Peyer's patch (tissue), 4 donors: ENCODE data around the gene MCOLN1. TPM values are rescaled to one million over a fixed set of nuclear protein-coding genes. Genes with fewer than 3 reads are reported as not detected.

ENCODE experiments used
- DNase-seq, 3 donors: peaks; one replicate each; pipeline ENCODE4 v3.0.0-alpha.2; 2017 to 2019
- H3K27ac ChIP-seq, 4 donors: fragments of 200-600 bp; sonication (generic); one replicate each; pipeline ENCODE4 v1.5.1; 2016 to 2019
- H3K27me3 ChIP-seq, 2 donors: fragments of 200-600 bp; sonication (generic); one replicate each; pipeline ENCODE4 v1.5.1; 2019
- H3K36me3 ChIP-seq, 3 donors: fragments of 200-600 bp; sonication (generic); one replicate each; pipeline ENCODE4 v1.5.1; 2016 to 2019
- H3K4me1 ChIP-seq, 4 donors: fragments of 200-600 bp; sonication (generic); one replicate each; pipeline ENCODE4 v1.5.1; 2016 to 2019
- H3K4me3 ChIP-seq, 4 donors: fragments of 200-600 bp; sonication (generic); 1 replicate in 3 of 4; 2 replicates in 1 of 4; pipeline ENCODE4 v1.5.1; 2016 to 2019; ENCODE audit warnings: mild to moderate bottlenecking in 1 of 4
- H3K9me3 ChIP-seq, 4 donors: fragments of 200-600 bp; sonication (generic); one replicate each; pipeline ENCODE4 v1.5.1; 2016 to 2019; ENCODE audit warnings: mild to moderate bottlenecking in 1 of 4
- CTCF ChIP-seq, 6 experiments: fragments of 450-650 bp in 4 of 6; fragments of 200-600 bp in 2 of 6; sonication (generic) in 1 of 6; IDR thresholded peaks; one replicate each; pipeline ENCODE4 v1.5.1; 2017 to 2019; ENCODE audit warnings: antibody characterized with exemption in 6 of 6, mild to moderate bottlenecking in 3 of 6, moderate library complexity in 1 of 6
- POLR2A ChIP-seq, 2 donors: fragments of 450-650 bp; IDR thresholded peaks; one replicate each; pipeline ENCODE4 v1.5.1; 2017; ENCODE audit warnings: antibody characterized with exemption in 2 of 2, mild to moderate bottlenecking in 2 of 2, moderate library complexity in 2 of 2
- total RNA-seq, 4 donors: library from RNA; depleted of rRNA; stranded (reverse); fragments of >200 nt; gene quantifications; one replicate each; pipeline ENCODE4 v1.1.0, GENCODE V29; 2016

The MCOLN1 gene
- total RNA-seq, 4 donors from 2014 or later: 18.0 to 37.1 (median 21.9) TPM

GRCh38 chr19:7539827-7540425 is 17.5 kb downstream of the MCOLN1 start:
- H3K4me1 ChIP-seq: peaks cover 3 to 7% (median 6%) of the 10 kb centered on the region in 4 donors
- H3K9me3 ChIP-seq: no peaks in the 10 kb centered on the region
- TF ChIP-seq CTCF (IDR thresholded peaks at IDR 0.05) (no peak), POLR2A (IDR thresholded peaks at IDR 0.05) (no peak)
- no peaks in the 10 kb centered on the region for H3K27me3 ChIP-seq
- peaks cover 0 to 70% (median 0%) of the 10 kb centered on the region in 3 donors for H3K36me3 ChIP-seq
- H3K4me3 ChIP-seq: no peak overlapping the region
- H3K27ac ChIP-seq: no peak overlapping the region
- no peak for DNase-seq

- H3K4me3 ChIP-seq: no peak overlapping the region
- peaks cover 0 to 70% (median 0%) of the 10 kb centered on the region in 3 donors for H3K36me3 ChIP-seq
- DNase-seq: no peak
- H3K27ac ChIP-seq: no peak overlapping the region
- no peak for TF ChIP-seq CTCF (IDR thresholded peaks at IDR 0.05)
- no peak for TF ChIP-seq POLR2A (IDR thresholded peaks at IDR 0.05)
- H3K9me3 ChIP-seq: no peaks in the 10 kb centered on the region
- H3K27me3 ChIP-seq: no peaks in the 10 kb centered on the region
- H3K4me1 ChIP-seq: peaks cover 3 to 12% (median 6%) of the 10 kb centered on the region in 4 donors
Measured at GRCh38 chr19:7540761-7541474, 18.5 kb downstream of the MCOLN1 start.

DNA sequence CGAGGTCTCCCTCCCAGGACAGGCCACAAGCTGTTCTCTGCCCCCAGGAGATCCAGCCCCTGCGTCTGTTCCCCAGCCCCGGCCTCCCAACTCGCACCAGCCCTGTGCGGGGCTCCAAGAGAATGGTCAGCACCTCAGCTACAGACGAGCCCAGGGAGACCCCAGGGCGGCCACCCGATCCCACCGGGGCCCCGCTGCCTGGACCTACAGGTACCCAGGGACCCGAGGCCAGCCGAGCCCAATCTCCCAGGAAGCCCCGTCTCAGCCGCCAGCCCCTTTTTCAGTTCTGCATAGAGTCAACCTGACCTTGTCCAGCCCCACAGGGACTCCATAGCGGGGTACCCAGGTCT is 19.0 kb downstream of the MCOLN1 start:
- H3K27me3 ChIP-seq: no peaks in the 10 kb centered on the region
- no peak overlapping the region for H3K27ac ChIP-seq
- no peak for TF ChIP-seq CTCF (IDR thresholded peaks at IDR 0.05)
- TF ChIP-seq POLR2A (IDR thresholded peaks at IDR 0.05): no peak
- DNase-seq: no peak
- peaks cover 0 to 70% (median 0%) of the 10 kb centered on the region in 3 donors for H3K36me3 ChIP-seq
- H3K4me1 ChIP-seq: peaks cover under 1 to 6% (median 1%) of the 10 kb centered on the region in 4 donors
- H3K4me3 ChIP-seq: no peak overlapping the region
- no peaks in the 10 kb centered on the region for H3K9me3 ChIP-seq

DNA sequence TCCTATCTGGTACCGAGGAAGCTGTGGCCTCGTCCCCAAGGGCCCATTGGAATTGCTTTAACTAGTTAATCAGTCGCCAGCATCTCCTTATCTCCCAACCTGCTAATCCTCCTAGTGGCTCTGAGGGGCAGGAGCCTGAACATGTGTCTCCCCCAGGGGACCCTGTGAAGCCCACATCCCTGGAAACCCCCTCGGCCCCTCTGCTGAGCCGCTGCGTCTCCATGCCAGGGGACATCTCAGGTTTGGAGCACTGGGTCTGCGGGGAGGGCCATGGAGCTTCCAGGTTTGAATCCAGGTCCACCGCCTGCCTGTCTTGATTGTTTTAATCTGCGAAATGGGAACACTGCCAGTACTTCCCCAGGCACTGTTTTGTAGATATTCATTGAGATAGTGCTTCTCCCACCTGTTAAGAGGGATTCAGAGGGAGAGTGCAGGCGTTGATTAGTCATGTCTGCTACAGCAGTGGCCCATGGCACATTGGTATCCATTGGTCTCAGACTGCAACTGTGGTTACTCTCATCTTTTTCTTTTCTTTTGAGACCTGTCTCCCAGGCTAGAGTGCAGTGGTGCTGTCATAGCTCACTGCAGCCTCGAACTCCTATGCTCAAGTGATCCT is 19.5 kb downstream of the MCOLN1 start:
- no peak for DNase-seq
- TF ChIP-seq POLR2A (IDR thresholded peaks at IDR 0.05) (no peak), CTCF (IDR thresholded peaks at IDR 0.05) (no peak)
- H3K36me3 ChIP-seq: peaks cover 0 to 70% (median 0%) of the 10 kb centered on the region in 3 donors

GRCh38 chr19:7542556-7543348 is 20.3 kb downstream of the MCOLN1 start:
- DNase-seq: no peak
- no peak overlapping the region for H3K4me3 ChIP-seq
- H3K9me3 ChIP-seq: no peaks in the 10 kb centered on the region
- H3K4me1 ChIP-seq: peaks cover 0 to 5% (median 0%) of the 10 kb centered on the region in 4 donors
- H3K27ac ChIP-seq: no peak overlapping the region
- H3K27me3 ChIP-seq: no peaks in the 10 kb centered on the region
- TF ChIP-seq POLR2A (IDR thresholded peaks at IDR 0.05) (no peak), CTCF (IDR thresholded peaks at IDR 0.05) (no peak)
- H3K36me3 ChIP-seq: peaks cover 0 to 67% (median 0%) of the 10 kb centered on the region in 3 donors

More for the DNA sequence above, 19.5 kb downstream of the MCOLN1 start:
- Histone ChIP-seq H3K27ac (no peak overlapping the region), H3K4me3 (no peak overlapping the region), H3K27me3 (no peaks in the 10 kb centered on the region), H3K9me3 (no peaks in the 10 kb centered on the region), H3K4me1 (peaks cover 0 to 5% (median 0%) of the 10 kb centered on the region in 4 donors)
